ENCODE measurements around the gene GPR148.
"Not testable (repeated sequence)": the region's sequence is repeated elsewhere in the genome, so short reads cannot be mapped to it uniquely, and the experiment has no call there.

The GPR148 gene
- 0 to 0.23 (median 0) reads per million in 4 donors for total RNA-seq

GRCh38 chr2:130728549-130729316 lies at the start of gene GPR148:
TSS of gene GPR148 (plus strand) at chr2:130729070. CDS start at chr2:130729152, 82 bp downstream.
- DNase-seq = no peak

- not testable (repeated sequence) for DNase-seq
Measured at GRCh38 chr2:130692041-130692770, 36.7 kb upstream of the GPR148 start.

- peak in 3 of 5 donors; percentile 3 to 24 (median 12) for DNase-seq
Measured at GRCh38 chr2:130693474-130693873, 35.4 kb upstream of the GPR148 start.

- not testable (repeated sequence) for DNase-seq
Measured at GRCh38 chr2:130703250-130703649, 25.6 kb upstream of the GPR148 start.

- DNase-seq = not testable (repeated sequence)
Measured at GRCh38 chr2:130714795-130715194, 14.1 kb upstream of the GPR148 start.

- no peak for DNase-seq
Measured at GRCh38 chr2:130720036-130720435, 8.8 kb upstream of the GPR148 start.

GRCh38 chr2:130720528-130720927 lies 8.3 kb upstream of the GPR148 start:
- DNase-seq = no peak

- DNase-seq = no peak
Measured at GRCh38 chr2:130724455-130724854, 4.4 kb upstream of the GPR148 start.

- no peak for DNase-seq
Measured at GRCh38 chr2:130726614-130727180, 2.2 kb upstream of the GPR148 start.

- peak; percentile 71 to 93 (median 85) for DNase-seq
Measured at GRCh38 chr2:130727286-130727924, 1.5 kb upstream of the GPR148 start.

GRCh38 chr2:130728007-130728454 lies 839 bp upstream of the GPR148 start:
- DNase-seq = peak in 4 of 5 donors; percentile 23 to 75 (median 40)

GRCh38 chr2:130729322-130730299 lies 741 bp downstream of the GPR148 start:
- no peak for DNase-seq

- not testable (repeated sequence) for DNase-seq
Measured at GRCh38 chr2:130732257-130732656, 3.4 kb downstream of the GPR148 start.

GRCh38 chr2:130735200-130735599 lies 6.3 kb downstream of the GPR148 start:
- DNase-seq = no peak

- no peak for DNase-seq
Measured at GRCh38 chr2:130736487-130736886, 7.6 kb downstream of the GPR148 start.

- no peak for DNase-seq
Measured at GRCh38 chr2:130737592-130737991, 8.7 kb downstream of the GPR148 start.

GRCh38 chr2:130740671-130741070 lies 11.8 kb downstream of the GPR148 start:
- no peak for DNase-seq

GRCh38 chr2:130743278-130743677 lies 14.4 kb downstream of the GPR148 start:
- DNase-seq = no peak

GRCh38 chr2:130744287-130745117 lies 15.6 kb downstream of the GPR148 start:
- DNase-seq = no peak

- no peak for DNase-seq
Measured at GRCh38 chr2:130749078-130749477, 20.2 kb downstream of the GPR148 start.

GRCh38 chr2:130749641-130750040 lies 20.8 kb downstream of the GPR148 start:
- no peak for DNase-seq

All from T-helper 1 cell (primary cell).